ENCODE data around the gene STXBP6.

GRCh38 chr14:24875203-24875838 is 174.6 kb downstream of the STXBP6 start:
- TF ChIP-seq, protein P1, sequence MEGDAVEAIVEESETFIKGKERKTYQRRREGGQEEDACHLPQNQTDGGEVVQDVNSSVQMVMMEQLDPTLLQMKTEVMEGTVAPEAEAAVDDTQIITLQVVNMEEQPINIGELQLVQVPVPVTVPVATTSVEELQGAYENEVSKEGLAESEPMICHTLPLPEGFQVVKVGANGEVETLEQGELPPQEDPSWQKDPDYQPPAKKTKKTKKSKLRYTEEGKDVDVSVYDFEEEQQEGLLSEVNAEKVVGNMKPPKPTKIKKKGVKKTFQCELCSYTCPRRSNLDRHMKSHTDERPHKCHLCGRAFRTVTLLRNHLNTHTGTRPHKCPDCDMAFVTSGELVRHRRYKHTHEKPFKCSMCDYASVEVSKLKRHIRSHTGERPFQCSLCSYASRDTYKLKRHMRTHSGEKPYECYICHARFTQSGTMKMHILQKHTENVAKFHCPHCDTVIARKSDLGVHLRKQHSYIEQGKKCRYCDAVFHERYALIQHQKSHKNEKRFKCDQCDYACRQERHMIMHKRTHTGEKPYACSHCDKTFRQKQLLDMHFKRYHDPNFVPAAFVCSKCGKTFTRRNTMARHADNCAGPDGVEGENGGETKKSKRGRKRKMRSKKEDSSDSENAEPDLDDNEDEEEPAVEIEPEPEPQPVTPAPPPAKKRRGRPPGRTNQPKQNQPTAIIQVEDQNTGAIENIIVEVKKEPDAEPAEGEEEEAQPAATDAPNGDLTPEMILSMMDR (conservative IDR thresholded peaks at IDR 0.05; ENCODE audit: low read depth in 2 of 2) = no peak
- TF ChIP-seq EZH2phosphoT487 (IDR thresholded peaks at IDR 0.05; ENCODE audit: unreplicated experiment) (no peak), EZH2 (IDR thresholded peaks at IDR 0.05; ENCODE audit: low read depth, unreplicated experiment) (no peak), POLR2AphosphoS5 (IDR thresholded peaks at IDR 0.05; ENCODE audit: low read depth) (no peak), ETS1 (IDR thresholded peaks at IDR 0.05) (no peak), CREB1 (CRISPR knock-in tag; IDR thresholded peaks at IDR 0.05; ENCODE audit: low read depth) (no peak), STAT1 (IDR thresholded peaks at IDR 0.05; ENCODE audit: unreplicated experiment) (no peak), JUNB (IDR thresholded peaks at IDR 0.05; ENCODE audit: unreplicated experiment) (no peak)
- TF ChIP-seq, protein P2, sequence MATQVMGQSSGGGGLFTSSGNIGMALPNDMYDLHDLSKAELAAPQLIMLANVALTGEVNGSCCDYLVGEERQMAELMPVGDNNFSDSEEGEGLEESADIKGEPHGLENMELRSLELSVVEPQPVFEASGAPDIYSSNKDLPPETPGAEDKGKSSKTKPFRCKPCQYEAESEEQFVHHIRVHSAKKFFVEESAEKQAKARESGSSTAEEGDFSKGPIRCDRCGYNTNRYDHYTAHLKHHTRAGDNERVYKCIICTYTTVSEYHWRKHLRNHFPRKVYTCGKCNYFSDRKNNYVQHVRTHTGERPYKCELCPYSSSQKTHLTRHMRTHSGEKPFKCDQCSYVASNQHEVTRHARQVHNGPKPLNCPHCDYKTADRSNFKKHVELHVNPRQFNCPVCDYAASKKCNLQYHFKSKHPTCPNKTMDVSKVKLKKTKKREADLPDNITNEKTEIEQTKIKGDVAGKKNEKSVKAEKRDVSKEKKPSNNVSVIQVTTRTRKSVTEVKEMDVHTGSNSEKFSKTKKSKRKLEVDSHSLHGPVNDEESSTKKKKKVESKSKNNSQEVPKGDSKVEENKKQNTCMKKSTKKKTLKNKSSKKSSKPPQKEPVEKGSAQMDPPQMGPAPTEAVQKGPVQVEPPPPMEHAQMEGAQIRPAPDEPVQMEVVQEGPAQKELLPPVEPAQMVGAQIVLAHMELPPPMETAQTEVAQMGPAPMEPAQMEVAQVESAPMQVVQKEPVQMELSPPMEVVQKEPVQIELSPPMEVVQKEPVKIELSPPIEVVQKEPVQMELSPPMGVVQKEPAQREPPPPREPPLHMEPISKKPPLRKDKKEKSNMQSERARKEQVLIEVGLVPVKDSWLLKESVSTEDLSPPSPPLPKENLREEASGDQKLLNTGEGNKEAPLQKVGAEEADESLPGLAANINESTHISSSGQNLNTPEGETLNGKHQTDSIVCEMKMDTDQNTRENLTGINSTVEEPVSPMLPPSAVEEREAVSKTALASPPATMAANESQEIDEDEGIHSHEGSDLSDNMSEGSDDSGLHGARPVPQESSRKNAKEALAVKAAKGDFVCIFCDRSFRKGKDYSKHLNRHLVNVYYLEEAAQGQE (IDR thresholded peaks at IDR 0.05; ENCODE audit: unreplicated experiment) = no peak

All from GM23338 (cell line).